Cardiac septum (tissue), 1 donor: Measurements from ENCODE around the gene OTUB2. TPM values are rescaled to one million over a fixed set of nuclear protein-coding genes. Genes with fewer than 3 reads are reported as not detected.

Experiments
- DNase-seq: peaks from one replicate; pipeline ENCODE4 v3.0.0-alpha.2; 2020; ENCODE audit warnings: low spot score
- intact Hi-C: fragments of 100-400 bp; cut with DNase I; formaldehyde crosslinking; loops from one replicate; pipeline ENCODE4 v1.14.0; 2022
- total RNA-seq: library from RNA; stranded (reverse); fragmentation: NEBNext Ultra II Directional; extraction: Animal tissue kit (Norgen Biotek cat#: 25700); gene quantifications from one replicate; pipeline ENCODE4 v1.2.1, GENCODE V29; 2021
- donor health status: DM: no; HTN: no; CAD: no.

Gene OTUB2
- total RNA-seq, 1 donor from 2014 or later, result 0.30 TPM

GRCh38 chr14:94016446-94016976, 9.6 kb upstream of the OTUB2 start:
- intact Hi-C loops, result no loop called here
- no peak for DNase-seq

GRCh38 chr14:94018308-94018707, 7.8 kb upstream of the OTUB2 start:
- no peak for DNase-seq
- intact Hi-C loops, result no loop called here

- intact Hi-C loops, result no loop called here
- DNase-seq, result no peak
Observed at GRCh38 chr14:94019329-94019728, 6.8 kb upstream of the OTUB2 start.

- intact Hi-C loops, result no loop called here
- DNase-seq, result no peak
Observed at GRCh38 chr14:94020267-94020666, 5.9 kb upstream of the OTUB2 start.

- DNase-seq, result no peak
- intact Hi-C loops, result no loop called here
Observed at GRCh38 chr14:94021001-94021400, 5.1 kb upstream of the OTUB2 start.

GRCh38 chr14:94021416-94022157, 4.6 kb upstream of the OTUB2 start:
- no peak for DNase-seq
- intact Hi-C loops, result no loop called here

GRCh38 chr14:94022532-94023411, 3.4 kb upstream of the OTUB2 start:
- DNase-seq, result no peak
- intact Hi-C loops, result no loop called here

GRCh38 chr14:94024549-94024948, 1.6 kb upstream of the OTUB2 start:
- no peak for DNase-seq
- intact Hi-C loops, result no loop called here

- intact Hi-C loops, result no loop called here
Observed at GRCh38 chr14:94025720-94026119, 420 bp upstream of the OTUB2 start.

GRCh38 chr14:94026889-94027469, 839 bp downstream of the OTUB2 start:
- no peak for DNase-seq
- intact Hi-C loops, result no loop called here

More at GRCh38 chr14:94025720-94026119, 420 bp upstream of the OTUB2 start:
- DNase-seq, result no peak

- DNase-seq, result no peak
- intact Hi-C loops, result no loop called here
Observed at GRCh38 chr14:94027566-94028449, 1.7 kb downstream of the OTUB2 start.

GRCh38 chr14:94028450-94028826, 2.3 kb downstream of the OTUB2 start:
- intact Hi-C loops, result no loop called here
- no peak for DNase-seq

GRCh38 chr14:94029265-94029664, 3.1 kb downstream of the OTUB2 start:
- DNase-seq, result no peak
- intact Hi-C loops, result no loop called here

GRCh38 chr14:94029671-94030203, 3.6 kb downstream of the OTUB2 start:
- intact Hi-C loops, result no loop called here
- DNase-seq, result no peak

GRCh38 chr14:94030571-94030970, 4.4 kb downstream of the OTUB2 start:
- intact Hi-C loops, result no loop called here

GRCh38 chr14:94031161-94031882, 5.2 kb downstream of the OTUB2 start:
- intact Hi-C loops, result no loop called here
- no peak for DNase-seq

More at GRCh38 chr14:94030571-94030970, 4.4 kb downstream of the OTUB2 start:
- DNase-seq, result no peak

- DNase-seq, result no peak
- intact Hi-C loops, result no loop called here
Observed at GRCh38 chr14:94031883-94032279, 5.7 kb downstream of the OTUB2 start.

- no peak for DNase-seq
- intact Hi-C loops, result loop anchor here (5.0 kb wide), 1 partner anchor 142 kb away; no protein-coding TSS in a partner anchor
Observed at GRCh38 chr14:94034886-94035285, 8.7 kb downstream of the OTUB2 start.
